Stimulated activated naive B cell treated with anti-CD40 and anti-IgM and Interleukin-4, amounts not matched to agents 10 μg/mL and 1 μg/mL and 100 μg/mL, for 72 hours (primary cell): ENCODE results near the gene WDR45.

Source experiments
- ATAC-seq, 2 donors: fragments of 150-1000 bp; cut with Tn5 transposase; replicated peaks; 2 replicates each; pipeline ENCODE4 v1.10.0; 2021; ENCODE audit warnings: moderate library complexity in 1 of 2
- DNase-seq: peaks from one replicate; pipeline ENCODE4 v3.0.0; 2021
- H3K27ac Mint-ChIP-seq: one replicate; pipeline ENCODE4 v1.8.0; 2022; ENCODE audit warnings: mild to moderate bottlenecking, mixed read lengths
- H3K27me3 Mint-ChIP-seq, 2 donors: one replicate each; pipeline ENCODE4 v1.8.0; 2022; ENCODE audit warnings: mixed read lengths in 2 of 2
- H3K36me3 Mint-ChIP-seq, 2 donors: one replicate each; pipeline ENCODE4 v1.8.0; 2022; ENCODE audit warnings: mixed read lengths in 2 of 2, mild to moderate bottlenecking in 1 of 2
- H3K4me1 Mint-ChIP-seq, 2 donors: one replicate each; pipeline ENCODE4 v1.8.0; 2022; ENCODE audit warnings: mixed read lengths in 2 of 2, mild to moderate bottlenecking in 1 of 2
- H3K4me3 Mint-ChIP-seq, 2 donors: one replicate each; pipeline ENCODE4 v1.8.0; 2022; ENCODE audit warnings: mild to moderate bottlenecking in 2 of 2, mixed read lengths in 2 of 2, moderate library complexity in 1 of 2
- H3K9me3 Mint-ChIP-seq, 2 donors: one replicate each; pipeline ENCODE4 v1.8.0; 2022; ENCODE audit warnings: mixed read lengths in 2 of 2, mild to moderate bottlenecking in 1 of 2

WDR45 gene

GRCh38 chrX:49067285-49068120 is 12.2 kb downstream of the WDR45 start:
- peaks cover 2 to 5% of the 10 kb centered on the region in 2 donors for H3K4me1 Mint-ChIP-seq
- peaks cover 0 to 4% of the 10 kb centered on the region in 2 donors for H3K9me3 Mint-ChIP-seq
- H3K36me3 Mint-ChIP-seq: peaks cover 2 to 10% of the 10 kb centered on the region in 2 donors
- no peak overlapping the region for H3K27ac Mint-ChIP-seq
- H3K27me3 Mint-ChIP-seq: no peaks in the 10 kb centered on the region
- no peak overlapping the region for H3K4me3 Mint-ChIP-seq
- DNase-seq (no peak), ATAC-seq (no peak)

- H3K36me3 Mint-ChIP-seq: peaks cover 2 to 7% of the 10 kb centered on the region in 2 donors
- H3K27me3 Mint-ChIP-seq: no peaks in the 10 kb centered on the region
- no peak overlapping the region for H3K27ac Mint-ChIP-seq
- no peak for ATAC-seq
- no peak for DNase-seq
- peaks cover 0 to under 1% of the 10 kb centered on the region in 2 donors for H3K4me1 Mint-ChIP-seq
- H3K9me3 Mint-ChIP-seq: no peaks in the 10 kb centered on the region
- no peak overlapping the region for H3K4me3 Mint-ChIP-seq
Measured at GRCh38 chrX:49066690-49067089, 13.0 kb downstream of the WDR45 start.

- ATAC-seq (no peak), DNase-seq (no peak)
- no peak overlapping the region for H3K4me3 Mint-ChIP-seq
- no peaks in the 10 kb centered on the region for H3K27me3 Mint-ChIP-seq
- no peaks in the 10 kb centered on the region for H3K9me3 Mint-ChIP-seq
- no peaks in the 10 kb centered on the region for H3K4me1 Mint-ChIP-seq
- no peak overlapping the region for H3K27ac Mint-ChIP-seq
- H3K36me3 Mint-ChIP-seq: peaks cover 2 to 3% of the 10 kb centered on the region in 2 donors
Measured at GRCh38 chrX:49066278-49066677, 13.4 kb downstream of the WDR45 start.

- H3K36me3 Mint-ChIP-seq: peaks cover 0 to 4% of the 10 kb centered on the region in 2 donors
- DNase-seq (no peak), ATAC-seq (no peak)
- H3K4me1 Mint-ChIP-seq: no peaks in the 10 kb centered on the region
- no peaks in the 10 kb centered on the region for H3K27me3 Mint-ChIP-seq
- no peak overlapping the region for H3K4me3 Mint-ChIP-seq
- no peaks in the 10 kb centered on the region for H3K9me3 Mint-ChIP-seq
- no peak overlapping the region for H3K27ac Mint-ChIP-seq
Measured at GRCh38 chrX:49064735-49065134, 15.0 kb downstream of the WDR45 start.

- Mint-ChIP-seq H3K27ac (no peak overlapping the region), H3K36me3 (peaks cover 0 to 4% of the 10 kb centered on the region in 2 donors), H3K4me3 (no peak overlapping the region), H3K9me3 (no peaks in the 10 kb centered on the region), H3K27me3 (no peaks in the 10 kb centered on the region), H3K4me1 (no peaks in the 10 kb centered on the region)
- ATAC-seq (no peak), DNase-seq (no peak)
Measured at GRCh38 chrX:49064303-49064702, 15.4 kb downstream of the WDR45 start.

GRCh38 chrX:49063715-49064114 is 16.0 kb downstream of the WDR45 start:
- DNase-seq: no peak
- no peak for ATAC-seq
- Mint-ChIP-seq H3K9me3 (no peaks in the 10 kb centered on the region), H3K4me3 (no peak overlapping the region), H3K4me1 (no peaks in the 10 kb centered on the region), H3K27ac (no peak overlapping the region), H3K36me3 (peaks cover 0 to 4% of the 10 kb centered on the region in 2 donors), H3K27me3 (no peaks in the 10 kb centered on the region)

- H3K27me3 Mint-ChIP-seq: no peaks in the 10 kb centered on the region
- DNase-seq (no peak), ATAC-seq (no peak)
- H3K36me3 Mint-ChIP-seq: peaks cover 0 to 2% of the 10 kb centered on the region in 2 donors
- H3K4me1 Mint-ChIP-seq: no peaks in the 10 kb centered on the region
- no peaks in the 10 kb centered on the region for H3K9me3 Mint-ChIP-seq
- no peak overlapping the region for H3K4me3 Mint-ChIP-seq
- H3K27ac Mint-ChIP-seq: peak overlapping the region; percentile 52
Measured at GRCh38 chrX:49061916-49062315, 17.8 kb downstream of the WDR45 start.

GRCh38 chrX:49061490-49061889 is 18.2 kb downstream of the WDR45 start:
- no peak for DNase-seq
- H3K27me3 Mint-ChIP-seq: no peaks in the 10 kb centered on the region
- H3K36me3 Mint-ChIP-seq: peaks cover 0 to 2% of the 10 kb centered on the region in 2 donors
- H3K9me3 Mint-ChIP-seq: no peaks in the 10 kb centered on the region
- no peak for ATAC-seq
- H3K4me1 Mint-ChIP-seq: no peaks in the 10 kb centered on the region
- H3K27ac Mint-ChIP-seq: no peak overlapping the region
- H3K4me3 Mint-ChIP-seq: no peak overlapping the region

- Mint-ChIP-seq H3K36me3 (peaks cover 0 to 2% of the 10 kb centered on the region in 2 donors), H3K27me3 (no peaks in the 10 kb centered on the region), H3K27ac (no peak overlapping the region), H3K9me3 (no peaks in the 10 kb centered on the region), H3K4me3 (no peak overlapping the region), H3K4me1 (peaks cover 0 to 1% of the 10 kb centered on the region in 2 donors)
- DNase-seq (no peak), ATAC-seq (no peak)
Measured at GRCh38 chrX:49060914-49061313, 18.8 kb downstream of the WDR45 start.

- H3K27ac Mint-ChIP-seq: no peak overlapping the region
- H3K36me3 Mint-ChIP-seq: peaks cover 0 to 2% of the 10 kb centered on the region in 2 donors
- ATAC-seq: no peak
- DNase-seq: no peak
- peaks cover 4 to 6% of the 10 kb centered on the region in 2 donors for H3K4me1 Mint-ChIP-seq
- no peak overlapping the region for H3K4me3 Mint-ChIP-seq
- no peaks in the 10 kb centered on the region for H3K9me3 Mint-ChIP-seq
- H3K27me3 Mint-ChIP-seq: no peaks in the 10 kb centered on the region
Measured at GRCh38 chrX:49059681-49060085, 20.0 kb downstream of the WDR45 start.

- H3K4me1 Mint-ChIP-seq: peaks cover 9 to 11% of the 10 kb centered on the region in 2 donors
Measured at GRCh38 chrX:49059201-49059600, 20.5 kb downstream of the WDR45 start.

GRCh38 chrX:49058794-49059193 is 20.9 kb downstream of the WDR45 start, which contains the start of gene CCDC120:
TSS of gene CCDC120 (plus strand) at chrX:49058999. CDS start at chrX:49062042, 3,043 bp downstream.
- H3K4me3 Mint-ChIP-seq: no peak within 1 kb of the TSS
- peaks cover 12 to 15% of the 10 kb centered on the region in 2 donors for H3K4me1 Mint-ChIP-seq
- H3K36me3 Mint-ChIP-seq: peaks cover 2 to 6% of the 10 kb centered on the region in 2 donors
- DNase-seq (no peak), ATAC-seq (no peak)
- H3K27ac Mint-ChIP-seq: peak within 1 kb of the TSS; percentile 63
- H3K9me3 Mint-ChIP-seq: peaks cover 0 to 6% of the 10 kb centered on the region in 2 donors
- peaks cover 0 to 5% of the 10 kb centered on the region in 2 donors for H3K27me3 Mint-ChIP-seq

More at GRCh38 chrX:49059201-49059600, 20.5 kb downstream of the WDR45 start:
- DNase-seq: no peak
- no peak overlapping the region for H3K4me3 Mint-ChIP-seq
- H3K36me3 Mint-ChIP-seq: peaks cover 2 to 3% of the 10 kb centered on the region in 2 donors
- peaks cover 0 to 3% of the 10 kb centered on the region in 2 donors for H3K9me3 Mint-ChIP-seq
- H3K27ac Mint-ChIP-seq: peak overlapping the region; percentile 44
- no peak for ATAC-seq
- peaks cover 0 to under 1% of the 10 kb centered on the region in 2 donors for H3K27me3 Mint-ChIP-seq

GRCh38 chrX:49054073-49054762 is 25.5 kb downstream of the WDR45 start:
- peak overlapping the region; percentile 87 for H3K27ac Mint-ChIP-seq
- H3K4me1 Mint-ChIP-seq: peaks cover 20 to 25% of the 10 kb centered on the region in 2 donors
- DNase-seq (no peak), ATAC-seq (no peak)
- peaks cover 0 to 6% of the 10 kb centered on the region in 2 donors for H3K9me3 Mint-ChIP-seq
- peak overlapping the region; percentile 76 to 81 for H3K4me3 Mint-ChIP-seq
- peaks cover 0 to 6% of the 10 kb centered on the region in 2 donors for H3K36me3 Mint-ChIP-seq
- peaks cover 0 to 5% of the 10 kb centered on the region in 2 donors for H3K27me3 Mint-ChIP-seq

- DNase-seq: peak; percentile 50
- Mint-ChIP-seq H3K36me3 (peaks cover 0 to 6% of the 10 kb centered on the region in 2 donors), H3K27ac (peak overlapping the region; percentile 87), H3K9me3 (peaks cover 0 to 6% of the 10 kb centered on the region in 2 donors), H3K4me1 (peaks cover 20 to 25% of the 10 kb centered on the region in 2 donors), H3K4me3 (peak overlapping the region; percentile 76 to 81), H3K27me3 (peaks cover 0 to 5% of the 10 kb centered on the region in 2 donors)
- ATAC-seq: peak; percentile 83 to 90
Measured at GRCh38 chrX:49053223-49054072, 26.2 kb downstream of the WDR45 start.
